ENCODE data around the gene NFIA.

The NFIA gene

DNA sequence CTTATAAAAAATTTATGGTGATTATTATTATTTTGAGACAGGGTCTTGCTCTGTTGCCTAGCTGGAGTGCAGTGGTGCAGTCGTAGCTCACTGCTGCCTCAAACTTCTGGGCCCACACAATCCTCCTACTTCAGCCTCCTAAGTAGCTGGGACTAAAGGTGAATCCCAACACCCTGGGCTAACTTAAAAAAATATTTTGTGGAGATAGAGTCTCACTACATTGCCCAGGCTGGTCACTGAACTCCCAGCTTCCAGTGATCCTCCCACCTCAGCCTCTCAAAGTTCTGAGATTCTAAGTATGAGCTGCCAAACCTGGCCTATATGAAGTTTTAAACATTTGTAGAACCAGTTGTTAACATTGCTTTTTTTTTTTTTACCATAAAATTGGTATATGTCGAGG lies 18.2 kb downstream of the NFIA start:
- TF ChIP-seq EZH2phosphoT487 (IDR thresholded peaks at IDR 0.05; ENCODE audit: borderline replicate concordance) = no peak
- TF ChIP-seq, protein P1, sequence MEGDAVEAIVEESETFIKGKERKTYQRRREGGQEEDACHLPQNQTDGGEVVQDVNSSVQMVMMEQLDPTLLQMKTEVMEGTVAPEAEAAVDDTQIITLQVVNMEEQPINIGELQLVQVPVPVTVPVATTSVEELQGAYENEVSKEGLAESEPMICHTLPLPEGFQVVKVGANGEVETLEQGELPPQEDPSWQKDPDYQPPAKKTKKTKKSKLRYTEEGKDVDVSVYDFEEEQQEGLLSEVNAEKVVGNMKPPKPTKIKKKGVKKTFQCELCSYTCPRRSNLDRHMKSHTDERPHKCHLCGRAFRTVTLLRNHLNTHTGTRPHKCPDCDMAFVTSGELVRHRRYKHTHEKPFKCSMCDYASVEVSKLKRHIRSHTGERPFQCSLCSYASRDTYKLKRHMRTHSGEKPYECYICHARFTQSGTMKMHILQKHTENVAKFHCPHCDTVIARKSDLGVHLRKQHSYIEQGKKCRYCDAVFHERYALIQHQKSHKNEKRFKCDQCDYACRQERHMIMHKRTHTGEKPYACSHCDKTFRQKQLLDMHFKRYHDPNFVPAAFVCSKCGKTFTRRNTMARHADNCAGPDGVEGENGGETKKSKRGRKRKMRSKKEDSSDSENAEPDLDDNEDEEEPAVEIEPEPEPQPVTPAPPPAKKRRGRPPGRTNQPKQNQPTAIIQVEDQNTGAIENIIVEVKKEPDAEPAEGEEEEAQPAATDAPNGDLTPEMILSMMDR (conservative IDR thresholded peaks at IDR 0.05; ENCODE audit: low read length) = no peak
- H3K4me3 ChIP-seq (ENCODE audit: low read length, poor library complexity, severe bottlenecking) = no peak overlapping the region
- H3K4me2 ChIP-seq (ENCODE audit: low read depth, low read length, poor library complexity, severe bottlenecking) = no peak overlapping the region
- H3K4me1 ChIP-seq (ENCODE audit: insufficient read depth, low read length, poor library complexity, severe bottlenecking) = peaks cover 18% of the 10 kb centered on the region
- H2AFZ ChIP-seq (ENCODE audit: low read length) = no peak overlapping the region
- no peaks in the 10 kb centered on the region for H3K9me3 ChIP-seq (ENCODE audit: insufficient read depth, low read depth, low read length)
- no peaks in the 10 kb centered on the region for H3K9me2 ChIP-seq (replicated peaks; ENCODE audit: low read depth, low read length)
- no peak overlapping the region for H3K9ac ChIP-seq (ENCODE audit: low read depth, low read length, poor library complexity, severe bottlenecking)
- H4K20me1 ChIP-seq (ENCODE audit: insufficient read depth, low read length, poor library complexity, severe bottlenecking) = no peaks in the 10 kb centered on the region
- no peaks in the 10 kb centered on the region for H3F3A ChIP-seq (ENCODE audit: low read depth)
- no peaks in the 10 kb centered on the region for H3K79me2 ChIP-seq (ENCODE audit: insufficient read depth, low read length)
- H3K27me3 ChIP-seq (ENCODE audit: insufficient read depth, low read length, poor library complexity, severe bottlenecking) = no peaks in the 10 kb centered on the region
- H3K36me3 ChIP-seq (ENCODE audit: insufficient read depth, low read length) = no peaks in the 10 kb centered on the region

DNA sequence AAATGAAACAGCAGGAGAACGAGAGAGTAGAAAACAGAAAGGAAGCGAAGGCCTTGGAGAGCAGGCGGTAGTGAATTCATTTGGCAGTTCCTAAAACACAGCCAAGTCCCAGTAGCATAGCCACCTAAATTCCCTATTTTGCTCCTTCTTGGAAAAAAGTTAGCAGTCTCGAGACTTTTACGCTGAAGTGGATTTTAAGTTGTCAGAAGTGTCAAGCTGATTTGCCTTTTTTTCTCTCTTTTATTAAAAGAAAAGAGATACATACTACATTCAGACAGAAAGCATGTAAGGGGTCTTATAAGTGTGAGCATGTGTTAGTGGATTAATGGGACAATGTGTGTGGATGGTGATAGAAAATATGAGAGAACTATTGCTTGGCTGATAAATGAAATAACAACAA lies 19.2 kb downstream of the NFIA start:
- H4K20me1 ChIP-seq (ENCODE audit: insufficient read depth, low read length, poor library complexity, severe bottlenecking) = no peaks in the 10 kb centered on the region
- H3K9me3 ChIP-seq (ENCODE audit: insufficient read depth, low read depth, low read length) = no peaks in the 10 kb centered on the region
- H3K9me2 ChIP-seq (replicated peaks; ENCODE audit: low read depth, low read length) = no peaks in the 10 kb centered on the region
- no peak overlapping the region for H3K9ac ChIP-seq (ENCODE audit: low read depth, low read length, poor library complexity, severe bottlenecking)
- no peak overlapping the region for H3K4me3 ChIP-seq (ENCODE audit: low read length, poor library complexity, severe bottlenecking)
- no peaks in the 10 kb centered on the region for H3F3A ChIP-seq (ENCODE audit: low read depth)
- no peak overlapping the region for H3K4me2 ChIP-seq (ENCODE audit: low read depth, low read length, poor library complexity, severe bottlenecking)
- peak overlapping the region; percentile 8; the same call in 1 of the 2 replicates for H2AFZ ChIP-seq (ENCODE audit: low read length)
- H3K79me2 ChIP-seq (ENCODE audit: insufficient read depth, low read length) = no peaks in the 10 kb centered on the region
- H3K27me3 ChIP-seq (ENCODE audit: insufficient read depth, low read length, poor library complexity, severe bottlenecking) = no peaks in the 10 kb centered on the region
- peaks cover 18% of the 10 kb centered on the region for H3K4me1 ChIP-seq (ENCODE audit: insufficient read depth, low read length, poor library complexity, severe bottlenecking)
- H3K36me3 ChIP-seq (ENCODE audit: insufficient read depth, low read length) = no peaks in the 10 kb centered on the region
- TF ChIP-seq EZH2phosphoT487 (IDR thresholded peaks at IDR 0.05; ENCODE audit: borderline replicate concordance) = no peak
- TF ChIP-seq, protein P1 (conservative IDR thresholded peaks at IDR 0.05; ENCODE audit: low read length) = no peak

DNA sequence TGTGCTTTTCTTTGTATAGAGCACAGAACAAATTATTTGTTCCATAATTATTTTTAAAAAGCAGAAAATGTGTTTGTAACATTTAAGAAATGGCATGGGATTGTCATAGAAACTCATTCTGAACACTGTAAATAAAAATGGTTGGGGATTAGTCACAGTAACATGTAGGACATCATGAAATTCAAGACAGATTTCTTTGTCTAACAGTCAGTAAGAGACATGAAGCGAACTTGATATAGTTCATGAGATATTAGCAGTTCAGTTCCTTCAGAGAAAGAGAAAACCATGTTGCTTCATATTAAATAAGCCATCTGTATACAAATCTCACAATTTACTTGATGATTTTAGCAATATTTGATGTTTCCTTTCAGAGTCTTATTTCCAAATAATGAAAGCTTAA lies 19.7 kb downstream of the NFIA start:
- Histone ChIP-seq H4K20me1 (ENCODE audit: insufficient read depth, low read length, poor library complexity, severe bottlenecking) (no peaks in the 10 kb centered on the region), H3K27me3 (ENCODE audit: insufficient read depth, low read length, poor library complexity, severe bottlenecking) (no peaks in the 10 kb centered on the region), H3K36me3 (ENCODE audit: insufficient read depth, low read length) (no peaks in the 10 kb centered on the region), H3K4me3 (ENCODE audit: low read length, poor library complexity, severe bottlenecking) (no peak overlapping the region), H3K4me1 (ENCODE audit: insufficient read depth, low read length, poor library complexity, severe bottlenecking) (peaks cover 18% of the 10 kb centered on the region), H3K9me3 (ENCODE audit: insufficient read depth, low read depth, low read length) (no peaks in the 10 kb centered on the region), H3K9me2 (replicated peaks; ENCODE audit: low read depth, low read length) (no peaks in the 10 kb centered on the region), H3F3A (ENCODE audit: low read depth) (no peaks in the 10 kb centered on the region), H2AFZ (ENCODE audit: low read length) (peak overlapping the region; percentile 8; the same call in 1 of the 2 replicates), H3K79me2 (ENCODE audit: insufficient read depth, low read length) (no peaks in the 10 kb centered on the region), H3K4me2 (ENCODE audit: low read depth, low read length, poor library complexity, severe bottlenecking) (no peak overlapping the region), H3K9ac (ENCODE audit: low read depth, low read length, poor library complexity, severe bottlenecking) (no peak overlapping the region)
- TF ChIP-seq, protein P1 (conservative IDR thresholded peaks at IDR 0.05; ENCODE audit: low read length) = no peak
- no peak for TF ChIP-seq EZH2phosphoT487 (IDR thresholded peaks at IDR 0.05; ENCODE audit: borderline replicate concordance)

Measured in Loucy (cell line).